Measurements from ENCODE around the gene COBL.

COBL gene

DNA sequence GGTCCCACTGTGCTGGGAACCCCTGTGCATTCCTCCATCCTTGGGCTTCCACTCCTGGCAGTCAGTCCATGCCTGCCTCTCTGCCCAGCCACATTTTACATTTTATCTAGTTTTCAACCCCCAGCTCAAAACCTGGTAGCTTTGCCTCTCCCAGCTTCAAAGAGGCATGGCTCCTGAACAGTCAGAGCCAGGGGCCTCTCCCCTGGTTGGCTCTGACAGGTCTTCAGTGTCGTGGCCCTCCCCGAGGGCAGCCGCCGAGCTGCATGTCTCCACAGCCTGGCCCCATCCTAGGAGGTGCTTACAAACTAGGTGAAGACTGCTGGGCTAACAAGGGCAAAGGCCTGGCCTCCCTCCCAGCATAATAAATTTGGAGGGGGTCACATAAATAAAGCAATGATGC lies 14.8 kb downstream of the COBL start:
- no peak for DNase-seq

DNA sequence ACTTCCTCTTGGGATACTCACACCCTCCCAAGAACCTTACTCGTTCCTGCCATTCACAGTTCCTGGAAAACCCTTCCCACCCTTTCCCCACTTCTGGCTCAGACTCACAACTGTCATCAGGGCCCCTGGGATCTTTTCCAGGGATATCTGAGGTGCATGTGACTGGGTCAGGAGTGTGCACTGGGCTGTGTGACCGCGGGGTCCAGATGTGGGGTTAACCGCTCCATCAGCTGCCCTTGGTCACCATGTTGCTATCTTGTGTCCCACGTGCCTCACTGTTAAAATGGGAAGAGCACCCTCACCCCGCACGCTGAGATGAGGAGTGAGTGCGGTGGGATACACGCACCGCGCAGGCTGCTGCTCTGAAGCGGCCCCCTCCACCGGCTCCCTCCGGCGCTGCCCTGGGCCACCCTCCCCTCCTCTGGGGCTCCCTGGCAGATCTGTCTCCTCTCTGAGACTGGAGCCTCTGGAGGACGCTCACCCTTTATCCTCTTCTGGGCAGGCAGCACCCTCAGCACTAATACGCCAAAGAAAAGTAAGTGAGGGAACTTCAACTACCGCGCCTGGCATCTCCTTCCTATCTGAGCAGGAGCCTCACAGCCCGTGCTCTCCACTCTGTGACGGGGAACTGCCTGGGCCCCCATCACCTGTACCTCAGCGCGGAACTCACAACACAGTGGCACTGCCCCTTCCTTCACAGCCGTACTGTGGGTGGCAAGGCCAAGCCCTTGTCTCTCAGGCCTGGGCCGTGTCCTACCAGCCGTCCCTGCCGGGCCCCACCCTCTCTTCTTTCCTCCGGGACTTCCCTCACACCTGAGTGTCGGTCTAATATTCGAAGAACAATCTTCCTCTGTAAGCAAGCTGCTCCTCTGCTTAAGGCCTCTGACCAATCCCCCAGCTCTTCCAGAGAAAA lies 15.6 kb downstream of the COBL start:
- no peak for DNase-seq

DNA sequence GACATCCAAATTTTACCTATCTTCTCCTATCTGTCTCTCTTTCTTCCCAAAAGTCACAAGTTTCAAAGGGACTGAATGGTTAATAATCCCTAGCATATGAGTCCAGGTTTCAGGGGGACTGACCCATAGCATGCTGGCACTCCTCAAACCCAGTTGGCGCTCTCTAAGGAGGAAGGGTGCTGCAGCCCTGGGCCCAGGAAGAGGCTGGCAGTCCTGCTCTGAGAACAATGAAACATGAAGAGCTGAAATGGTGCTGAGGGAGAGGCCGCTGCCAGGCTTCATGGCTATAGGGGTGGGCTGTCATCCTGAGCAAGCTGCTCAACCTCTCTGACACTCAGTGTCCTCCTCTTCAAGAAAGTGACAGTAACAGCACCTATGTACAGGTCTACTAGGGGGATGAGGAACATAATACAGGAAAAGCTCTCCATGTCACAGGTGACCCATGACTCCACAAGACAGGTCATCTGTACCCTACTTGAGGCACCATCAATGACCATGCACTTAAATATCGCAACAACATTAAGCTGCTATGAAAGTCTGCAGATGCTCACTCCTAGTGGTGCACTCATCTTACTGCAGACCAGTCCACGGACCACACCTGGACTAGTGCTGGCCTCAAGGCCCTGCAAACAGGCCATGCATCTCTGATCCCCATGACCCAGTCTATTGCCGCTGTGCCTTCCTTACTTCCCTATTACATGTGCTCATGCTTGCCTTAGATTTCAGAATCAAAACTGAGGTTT lies 17.0 kb downstream of the COBL start:
- DNase-seq, result no peak

DNA sequence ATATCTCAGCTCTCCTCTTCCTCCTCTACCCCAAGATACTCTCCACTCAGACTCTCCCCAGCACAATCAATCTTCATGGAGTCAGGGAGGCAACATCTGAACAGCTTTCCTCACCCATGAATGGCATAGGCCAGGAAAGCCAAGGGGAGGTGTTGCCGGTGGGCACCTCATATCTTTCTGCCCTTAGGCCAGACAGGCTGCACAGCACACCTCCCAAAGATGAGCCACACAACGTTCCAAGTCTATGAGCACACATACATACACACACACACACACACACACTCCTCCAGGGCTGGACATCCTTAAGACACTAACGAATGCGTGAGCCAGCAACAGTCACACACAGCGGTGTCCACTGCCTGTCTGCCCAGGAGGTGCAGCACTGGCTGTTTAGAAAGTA lies 17.7 kb downstream of the COBL start:
- DNase-seq, result no peak

DNA sequence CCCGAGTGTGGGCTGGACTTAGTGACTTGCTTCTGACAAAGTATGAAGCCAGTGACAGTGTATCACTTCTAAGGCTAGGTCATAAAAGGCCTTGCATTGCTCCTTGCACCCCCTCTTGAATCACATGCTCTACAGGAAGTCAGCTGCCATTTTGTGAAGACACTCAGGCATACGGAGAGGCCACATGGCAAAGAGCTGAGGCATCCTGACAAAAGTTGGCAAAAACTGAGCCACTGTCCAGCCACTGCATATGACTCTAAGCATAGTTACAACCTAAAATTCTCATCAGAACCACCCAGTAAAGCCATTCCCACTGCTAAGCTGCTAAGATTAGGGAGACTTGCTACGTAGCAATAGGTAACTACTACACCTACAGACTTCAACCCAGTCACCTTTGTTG lies 18.6 kb downstream of the COBL start:
- no peak for DNase-seq

DNA sequence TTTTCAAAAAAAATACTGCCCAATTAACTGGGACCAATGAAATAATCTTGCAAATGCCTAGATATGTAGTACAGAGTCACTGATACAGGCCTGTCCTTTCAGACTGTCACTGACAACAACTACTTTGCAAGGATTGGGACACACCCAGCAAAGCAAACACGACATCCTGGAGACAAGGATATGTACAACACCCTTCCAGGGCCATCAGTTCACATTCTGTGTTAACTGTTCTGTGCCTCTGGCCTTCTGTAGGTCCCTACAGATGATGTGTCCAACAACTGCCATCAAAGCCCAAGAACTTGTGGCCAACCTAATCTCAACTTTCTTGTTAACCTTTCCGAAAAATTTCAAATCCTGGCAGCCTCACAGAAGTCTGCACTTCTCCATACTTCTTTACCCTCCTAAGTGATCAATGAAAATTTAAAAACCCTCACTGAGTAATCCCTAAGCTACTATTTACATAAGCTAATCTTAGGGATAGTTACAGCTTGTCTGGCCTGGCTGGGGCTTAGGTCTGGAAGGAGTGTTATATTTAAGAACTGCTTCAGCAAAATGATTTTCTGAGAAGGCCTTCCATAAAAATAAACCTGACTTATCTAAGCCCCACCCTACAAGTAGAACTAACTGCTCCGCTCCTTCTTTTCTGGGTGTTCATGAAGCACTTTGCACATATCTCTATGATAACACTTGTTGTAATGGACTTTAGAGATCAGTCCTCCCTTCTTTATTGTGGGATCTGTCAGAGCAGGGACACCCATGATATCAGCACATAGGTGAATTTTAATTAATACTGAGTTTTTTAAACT lies 21.0 kb downstream of the COBL start:
- no peak for DNase-seq

DNA sequence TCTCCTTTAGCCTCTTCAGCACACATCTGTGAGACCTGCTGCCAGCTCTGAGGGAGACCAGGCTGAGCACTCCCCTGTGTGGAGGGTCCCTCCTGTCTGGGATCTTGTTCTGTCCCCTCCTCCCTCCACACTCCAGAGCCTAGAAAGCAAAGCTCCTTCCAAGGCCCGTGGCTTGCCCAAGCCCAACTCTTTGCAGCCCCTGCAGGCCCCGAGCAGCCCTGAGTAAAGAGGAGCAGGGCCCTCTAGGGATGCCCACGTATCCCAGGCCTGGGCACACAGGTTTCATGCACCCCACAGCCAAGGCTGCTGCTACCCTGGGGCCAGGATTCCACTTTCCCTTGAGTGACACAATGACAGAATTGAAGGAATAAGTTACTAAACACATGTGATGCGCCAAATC lies 24.0 kb downstream of the COBL start:
- DNase-seq, result no peak

DNA sequence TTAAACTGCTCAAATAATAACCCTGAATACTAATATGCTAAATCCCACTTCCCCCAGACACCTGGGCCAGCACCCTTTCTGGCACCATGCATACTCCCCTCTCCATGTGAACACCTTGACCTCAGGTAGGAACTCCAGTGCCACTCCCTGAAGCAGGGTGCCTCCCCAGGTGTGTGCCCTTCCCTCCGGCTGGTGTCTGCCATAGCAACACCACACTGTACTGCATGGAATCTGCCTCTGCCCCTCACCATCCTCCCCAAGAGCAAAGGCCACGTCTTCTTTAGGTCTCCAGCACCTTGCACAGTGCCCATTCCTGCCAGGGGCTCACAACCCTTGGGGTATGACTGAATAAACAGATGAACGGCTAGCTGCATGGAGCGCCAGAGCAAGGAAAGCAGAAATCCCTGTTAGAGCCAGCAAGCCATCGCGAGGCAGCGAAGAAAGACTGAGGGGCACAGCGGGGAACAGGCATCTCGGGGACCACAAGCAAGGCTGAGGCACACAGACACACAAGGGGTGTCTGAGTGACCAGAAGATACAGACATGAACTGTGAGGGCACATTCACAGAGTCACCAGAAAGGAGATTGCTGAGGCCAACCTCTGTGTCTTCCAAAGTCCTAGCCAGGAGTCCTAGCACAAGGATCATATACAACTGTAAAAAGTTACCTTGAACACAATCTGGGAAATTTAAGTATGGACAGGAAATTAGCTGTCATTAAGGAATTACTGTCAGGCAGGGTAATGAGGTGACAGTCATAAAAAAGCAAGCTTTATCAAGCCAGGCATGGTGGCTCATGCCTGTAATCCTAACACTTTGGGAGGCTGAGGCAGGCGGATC lies 25.7 kb downstream of the COBL start:
- DNase-seq, result no peak

DNA sequence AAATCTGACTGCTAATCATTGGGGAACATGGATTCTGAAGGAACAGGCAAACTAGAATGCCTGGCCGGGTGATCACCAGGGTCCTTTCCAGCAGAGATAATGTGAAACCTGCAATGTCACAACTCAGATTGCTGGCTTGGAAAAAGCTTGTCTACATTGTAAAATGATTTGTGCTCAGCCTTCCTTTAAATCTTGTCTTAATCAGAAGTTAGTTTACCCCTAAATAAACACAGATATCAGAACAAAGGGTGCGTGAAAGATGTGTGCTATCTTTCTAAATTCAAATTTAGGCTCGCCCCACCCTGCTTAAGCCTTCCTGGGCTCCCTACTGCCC lies 26.3 kb downstream of the COBL start:
- no peak for DNase-seq

DNA sequence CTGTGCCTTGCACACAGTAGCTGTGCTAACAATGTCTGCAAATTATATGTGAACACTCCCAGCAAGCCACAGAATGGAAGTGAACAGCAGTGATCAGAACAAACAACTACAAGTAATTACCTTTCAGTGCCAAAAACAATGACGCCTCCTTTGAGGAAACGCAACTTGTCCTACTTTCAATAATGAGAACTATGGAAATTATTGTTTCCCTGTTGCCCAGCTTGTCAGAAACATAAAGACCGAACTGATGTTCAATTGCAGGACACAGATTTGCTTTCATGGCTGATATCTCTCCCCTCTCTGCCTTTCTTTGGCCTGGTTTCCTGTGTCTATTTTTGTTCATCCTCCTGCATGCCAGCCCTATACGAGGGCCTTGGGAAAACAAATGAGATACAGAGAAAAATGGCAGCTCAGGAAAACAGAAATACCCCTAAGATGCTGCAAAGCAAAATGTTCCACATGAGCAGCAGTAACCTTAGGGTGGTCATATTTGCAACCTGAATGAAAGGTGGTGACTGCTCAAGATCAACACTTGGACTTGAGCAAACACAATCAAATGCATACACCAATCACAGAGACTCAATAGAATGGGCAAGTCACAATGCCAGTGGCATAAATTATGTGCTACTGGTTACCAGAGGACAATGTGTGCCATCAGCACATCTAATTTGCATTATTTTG lies 26.8 kb downstream of the COBL start:
- DNase-seq, result no peak

DNA sequence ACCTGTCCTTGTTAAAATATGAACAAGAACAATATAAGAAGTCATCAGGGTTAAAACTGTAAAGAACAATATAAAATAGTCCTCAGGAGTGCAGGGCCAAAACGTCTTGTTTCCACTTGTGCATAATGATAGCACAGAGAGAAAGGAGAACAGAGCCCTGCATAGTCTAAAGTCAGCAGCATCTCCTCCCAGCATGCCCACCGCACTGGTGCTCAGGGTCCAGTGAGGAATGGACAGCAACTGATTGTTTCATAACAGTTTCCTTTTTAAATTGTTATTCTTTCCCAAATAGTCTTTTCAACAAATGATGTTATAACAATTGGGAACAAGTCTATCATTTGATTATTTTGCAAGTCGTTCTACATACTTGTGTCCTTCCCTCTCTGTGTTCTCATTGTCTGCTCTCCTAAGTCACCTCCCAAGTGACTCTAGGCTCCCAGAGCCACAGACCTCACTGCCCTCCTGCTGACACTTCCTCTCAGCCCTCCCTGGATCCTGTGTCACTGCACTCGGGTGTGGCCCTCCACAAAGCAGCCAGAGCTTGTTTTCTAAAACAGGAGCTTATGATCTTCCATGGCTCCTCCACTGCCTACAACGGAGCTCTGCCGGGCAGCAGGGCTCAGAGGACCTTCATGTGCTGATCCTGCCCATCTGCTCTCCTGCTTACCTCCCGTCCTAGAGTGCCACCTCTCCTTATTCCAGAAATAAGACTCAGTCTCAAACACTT lies 27.6 kb downstream of the COBL start:
- no peak for DNase-seq

DNA sequence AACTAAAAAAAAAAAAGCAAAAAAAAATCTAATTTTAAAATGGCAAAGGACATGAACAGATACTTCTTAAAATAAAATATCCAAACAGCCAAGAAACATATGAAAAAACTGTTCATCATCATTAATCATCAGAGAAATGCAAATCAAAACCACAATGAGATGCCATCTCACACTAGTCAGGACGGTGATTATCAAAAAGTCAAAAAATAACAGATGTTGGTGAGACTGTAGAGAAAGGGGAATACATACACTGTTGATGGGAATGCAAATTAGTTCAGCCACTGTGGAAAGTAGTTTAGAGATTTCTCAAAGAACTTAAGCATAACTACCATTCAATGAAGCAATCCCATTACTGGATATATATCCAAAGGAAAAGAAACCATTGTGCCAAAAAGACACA lies 30.2 kb downstream of the COBL start:
- no peak for DNase-seq

DNA sequence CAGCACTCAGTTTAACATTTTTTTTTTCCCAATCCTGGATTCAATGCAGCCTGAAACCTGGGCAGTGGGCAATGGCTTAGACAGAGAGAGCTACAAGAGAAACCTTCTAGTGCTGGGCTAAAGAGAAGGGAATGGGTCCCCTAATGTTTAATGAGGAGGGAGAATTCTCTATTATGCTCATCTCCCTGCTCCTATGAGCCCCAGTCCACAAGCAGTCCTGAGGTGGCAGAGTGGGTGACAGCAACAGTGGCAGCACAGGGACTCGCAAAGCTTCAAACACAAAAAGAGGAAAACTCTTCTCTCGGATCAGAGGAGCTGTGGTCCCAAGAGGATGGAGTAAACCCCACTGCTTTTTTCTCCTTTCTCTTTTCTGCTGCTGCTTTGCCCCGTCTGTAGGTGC lies 36.5 kb downstream of the COBL start:
- no peak for DNase-seq

DNA sequence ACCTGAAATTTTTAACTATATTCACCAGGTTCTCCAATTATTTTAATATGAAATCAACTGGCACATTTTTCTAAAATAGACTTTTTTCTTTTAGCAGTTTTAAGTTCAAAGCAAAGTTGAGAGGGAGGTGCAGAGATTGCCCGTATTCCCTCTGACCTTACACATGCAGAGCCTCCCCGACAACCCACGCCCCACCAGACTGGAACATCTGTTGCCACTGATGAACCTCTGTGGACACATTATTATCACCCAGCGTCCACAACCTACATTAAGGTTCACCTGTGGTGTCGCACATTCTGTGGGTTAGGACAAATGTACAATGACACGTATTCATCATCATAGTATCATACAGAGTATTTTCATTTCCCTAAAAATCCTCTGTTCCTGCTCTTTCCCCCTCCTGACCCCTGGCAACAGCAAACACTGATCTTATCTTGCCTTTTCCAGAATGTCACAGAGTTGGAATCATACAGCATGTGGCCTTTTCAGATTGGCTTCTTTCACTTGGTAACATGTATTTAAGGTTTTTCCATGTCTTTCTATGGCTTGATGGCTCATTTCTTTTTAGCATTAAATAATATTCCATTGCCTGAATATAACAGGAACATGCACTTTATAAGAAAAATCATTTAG lies 37.1 kb downstream of the COBL start:
- DNase-seq, result no peak

DNA sequence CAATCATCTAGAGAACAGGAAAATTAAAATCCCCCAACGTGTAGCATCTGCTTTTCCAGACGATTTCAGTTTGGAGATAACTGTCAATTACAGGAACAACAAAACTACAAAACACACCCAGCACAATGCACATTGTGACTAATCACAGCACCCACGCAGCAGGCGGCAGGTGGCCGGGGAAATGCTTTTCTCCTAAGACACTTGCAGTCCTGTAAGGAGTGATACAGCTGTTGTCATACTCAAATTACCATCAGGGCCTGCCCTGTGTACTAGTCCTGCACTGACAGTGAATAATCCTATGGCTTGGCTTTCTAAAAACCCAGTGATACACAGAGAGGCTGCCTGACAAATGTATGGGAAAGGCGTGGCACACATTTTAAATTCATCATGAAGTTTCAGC lies 37.8 kb downstream of the COBL start:
- no peak for DNase-seq

DNA sequence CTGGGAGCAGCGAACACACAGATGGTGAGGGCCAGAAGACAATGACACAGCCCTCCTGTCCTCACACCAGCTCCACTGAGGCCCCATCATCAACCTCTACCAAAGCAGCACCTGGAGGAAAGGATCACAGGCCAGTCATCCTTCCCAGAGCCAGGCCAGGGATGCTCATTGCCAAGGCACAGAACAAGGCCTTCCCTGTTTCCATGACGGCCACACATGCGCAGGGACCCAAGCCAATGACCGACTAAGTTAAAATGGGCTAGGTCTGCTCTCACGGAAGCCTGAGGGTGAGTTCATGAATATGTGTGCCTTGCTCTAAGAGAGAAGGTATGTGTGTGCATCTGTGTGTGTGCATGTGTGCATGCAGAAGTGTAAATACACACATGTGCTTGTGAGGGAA lies 39.6 kb downstream of the COBL start:
- no peak for DNase-seq

DNA sequence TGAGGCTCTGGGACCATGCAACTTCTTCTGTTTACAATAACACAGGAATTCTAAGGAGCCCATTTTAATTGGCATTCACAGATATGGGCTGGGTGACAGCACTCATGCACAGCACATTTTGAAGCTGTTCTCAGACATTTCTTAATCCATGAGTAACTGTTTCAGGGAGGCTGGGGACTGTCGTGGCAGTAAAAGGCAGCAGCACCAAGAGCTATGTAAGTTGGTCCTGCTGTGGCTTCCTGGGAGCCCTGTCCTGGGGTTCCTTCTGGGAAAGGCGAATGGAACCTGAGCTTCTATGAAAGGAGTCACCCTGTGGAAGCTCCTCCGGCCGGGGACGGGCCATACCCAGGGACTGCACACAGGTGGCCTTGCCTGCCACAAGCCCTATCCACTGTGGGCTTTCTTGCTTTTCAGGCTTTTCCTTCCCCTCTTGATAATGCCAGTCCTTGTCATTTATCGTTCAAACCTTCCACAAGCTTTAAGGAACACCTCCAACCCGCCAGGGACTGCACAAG lies 40.5 kb downstream of the COBL start:
- DNase-seq, result no peak

DNA sequence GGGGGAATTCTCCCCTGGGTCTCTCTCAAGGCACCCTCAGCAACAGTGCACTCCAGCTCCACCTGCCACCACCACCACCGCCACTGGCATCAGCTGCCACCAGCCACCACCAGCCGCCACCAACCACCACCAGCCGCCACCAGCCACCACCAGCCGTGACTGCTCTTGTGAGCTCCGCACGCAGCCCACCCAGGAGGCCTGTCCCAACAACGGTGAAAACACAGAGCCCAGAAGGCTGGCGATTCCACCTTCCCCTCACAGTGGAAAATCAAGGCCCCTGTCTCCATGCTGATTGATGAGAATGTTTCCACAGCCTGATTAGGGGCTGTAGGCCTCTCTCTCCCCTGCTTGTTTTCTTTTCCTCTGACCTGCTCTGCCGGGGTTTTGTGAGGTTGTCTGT lies 41.1 kb downstream of the COBL start:
- DNase-seq, result no peak

DNA sequence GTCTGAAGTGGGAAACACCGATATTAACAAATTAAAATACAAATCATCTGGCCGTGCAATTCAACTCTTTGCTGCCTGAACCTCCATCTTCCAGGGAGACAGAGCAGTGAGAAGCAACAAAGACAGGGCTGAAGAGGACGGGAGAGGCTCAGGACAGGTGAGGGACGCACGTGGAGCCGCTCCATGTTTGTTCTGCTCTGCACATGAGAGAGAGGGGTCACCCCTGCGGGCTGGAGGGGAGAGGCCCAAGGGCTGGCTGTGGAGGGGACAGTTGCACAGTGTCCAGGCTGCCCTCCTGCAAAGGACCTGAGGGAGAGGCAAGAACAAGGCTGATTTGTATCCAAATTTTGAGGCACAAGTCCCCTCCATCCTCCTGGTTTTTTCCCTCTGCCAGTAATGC lies 41.7 kb downstream of the COBL start:
- no peak for DNase-seq

DNA sequence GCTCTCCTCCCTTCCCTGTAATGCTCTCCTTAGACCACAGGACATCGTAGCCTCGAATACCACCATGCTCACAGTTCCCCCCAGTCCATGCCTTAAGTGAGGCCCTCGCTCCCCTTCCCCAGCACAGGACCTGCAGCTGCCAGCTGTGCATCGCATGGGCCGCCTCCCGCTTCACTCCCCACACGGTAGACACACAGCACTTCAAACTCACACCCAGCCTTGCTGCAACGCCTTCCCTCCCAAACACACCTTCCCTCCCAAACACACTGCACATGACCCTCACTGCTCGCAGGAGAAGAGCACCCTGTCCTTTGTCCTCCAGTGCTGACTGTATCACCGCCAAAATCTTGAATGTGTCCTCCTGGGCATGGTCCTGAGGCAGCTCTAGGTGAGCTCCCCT lies 42.6 kb downstream of the COBL start:
- DNase-seq, result no peak

DNA sequence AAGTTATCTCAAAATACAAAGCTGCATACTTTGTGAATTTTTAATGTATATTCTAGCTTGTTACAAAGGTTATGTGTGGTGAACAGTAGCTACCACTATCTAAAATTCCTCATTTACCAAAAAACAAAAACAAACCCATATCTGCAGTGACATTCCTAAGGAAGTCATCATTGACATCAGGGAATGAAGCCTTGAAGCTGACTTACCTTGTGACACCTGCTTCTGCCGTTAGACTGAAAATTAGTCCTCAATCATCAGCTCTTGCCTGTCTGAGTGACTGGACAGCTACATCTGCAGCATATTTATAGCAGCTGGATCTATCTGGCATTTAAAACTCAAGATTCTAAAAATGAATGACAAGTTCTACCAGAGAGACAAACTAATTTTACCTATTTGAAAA lies 43.2 kb downstream of the COBL start:
- DNase-seq, result no peak
